GM23338 (cell line): ENCODE results near the gene CEP95.

ENCODE experiments used
- CTCF ChIP-seq, 2 experiments: fragments of 200-600 bp in 1 of 2; sonication (generic) in 1 of 2; conservative IDR thresholded peaks; 2 replicates each; pipeline versions ENCODE4 v1.5.1 to v1.6.1; 2016 to 2017; ENCODE audit warnings: antibody characterized with exemption in 2 of 2, low read depth in 2 of 2, mild to moderate bottlenecking in 2 of 2, moderate library complexity in 1 of 2
- EZH2 ChIP-seq: fragments of 200-600 bp; sonication (generic); IDR thresholded peaks from one replicate; pipeline ENCODE4 v1.8.0; 2017; ENCODE audit warnings: antibody characterized with exemption, mild to moderate bottlenecking, low read depth; ENCODE audit not compliant: unreplicated experiment
- EZH2phosphoT487 ChIP-seq: fragments of 200-600 bp; sonication (generic); IDR thresholded peaks from one replicate; pipeline ENCODE4 v1.8.1; 2018; ENCODE audit warnings: antibody characterized with exemption; ENCODE audit not compliant: unreplicated experiment

GRCh38 chr17:64503821-64504768 is 2.7 kb upstream of the CEP95 start:
- TF ChIP-seq EZH2 = no peak
- TF ChIP-seq CTCF (conservative IDR thresholded peaks at IDR 0.05; ENCODE audit: low read depth in 2 of 2) = no peak
- TF ChIP-seq EZH2phosphoT487 = no peak
